Measurements from ENCODE around the gene CSNK2A3.

CSNK2A3 gene

DNA sequence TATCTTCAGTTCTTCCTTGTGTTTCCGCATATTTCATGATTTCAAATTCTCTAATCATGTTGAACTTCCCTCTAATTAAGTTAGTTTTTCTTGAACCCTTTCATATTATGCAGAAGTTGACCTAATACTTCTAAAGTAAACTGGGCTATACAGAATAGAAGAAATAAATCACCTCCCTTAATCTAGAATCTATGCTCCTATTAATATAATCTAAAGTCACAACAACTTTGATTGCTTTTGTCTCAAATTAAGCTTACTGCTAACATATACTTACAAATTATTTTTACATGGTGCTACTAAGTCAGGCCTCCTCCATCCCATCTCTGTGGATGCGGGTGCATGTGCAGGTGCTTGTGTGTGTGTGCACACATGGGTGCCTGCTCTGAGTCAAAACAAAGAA lies 27.3 kb upstream of the CSNK2A3 start:
- no peak for TF ChIP-seq Cebpa-rat (IDR thresholded peaks at IDR 0.05)
- Histone ChIP-seq H3K4me2 (no peak overlapping the region), H3K27ac (no peak overlapping the region), H3K9me3 (no peaks in the 10 kb centered on the region), H3K4me3 (no peak overlapping the region), H3K9ac (no peak overlapping the region), H3K27me3 (no peaks in the 10 kb centered on the region), H3K4me1 (no peaks in the 10 kb centered on the region), H4K20me1 (no peaks in the 10 kb centered on the region), H3K36me3 (no peaks in the 10 kb centered on the region)

DNA sequence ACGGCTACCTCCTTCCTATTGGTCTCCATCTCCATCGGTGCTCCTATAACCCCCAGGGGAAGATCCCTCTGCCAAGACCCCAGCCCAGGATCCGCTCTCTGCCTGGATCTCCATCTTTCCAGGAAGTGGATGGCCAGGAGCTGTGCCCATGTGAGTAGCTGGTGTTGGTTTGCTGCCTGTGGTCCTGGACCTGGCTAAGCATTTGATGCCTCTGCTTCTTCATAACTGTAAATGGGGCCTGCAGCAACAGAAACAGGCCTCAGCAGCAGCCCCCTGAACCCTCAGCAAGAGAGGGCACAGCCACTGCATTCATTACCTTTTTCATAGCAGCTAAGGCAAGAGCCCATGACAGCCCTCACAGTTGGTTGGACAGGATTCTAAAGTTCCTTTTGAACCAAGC lies 26.6 kb upstream of the CSNK2A3 start:
- Histone ChIP-seq H3K4me1 (no peaks in the 10 kb centered on the region), H3K36me3 (no peaks in the 10 kb centered on the region), H3K4me3 (no peak overlapping the region), H3K4me2 (no peak overlapping the region), H3K9me3 (no peaks in the 10 kb centered on the region), H3K27me3 (no peaks in the 10 kb centered on the region), H3K9ac (no peak overlapping the region), H4K20me1 (no peaks in the 10 kb centered on the region), H3K27ac (no peak overlapping the region)
- no peak for TF ChIP-seq Cebpa-rat (IDR thresholded peaks at IDR 0.05)

DNA sequence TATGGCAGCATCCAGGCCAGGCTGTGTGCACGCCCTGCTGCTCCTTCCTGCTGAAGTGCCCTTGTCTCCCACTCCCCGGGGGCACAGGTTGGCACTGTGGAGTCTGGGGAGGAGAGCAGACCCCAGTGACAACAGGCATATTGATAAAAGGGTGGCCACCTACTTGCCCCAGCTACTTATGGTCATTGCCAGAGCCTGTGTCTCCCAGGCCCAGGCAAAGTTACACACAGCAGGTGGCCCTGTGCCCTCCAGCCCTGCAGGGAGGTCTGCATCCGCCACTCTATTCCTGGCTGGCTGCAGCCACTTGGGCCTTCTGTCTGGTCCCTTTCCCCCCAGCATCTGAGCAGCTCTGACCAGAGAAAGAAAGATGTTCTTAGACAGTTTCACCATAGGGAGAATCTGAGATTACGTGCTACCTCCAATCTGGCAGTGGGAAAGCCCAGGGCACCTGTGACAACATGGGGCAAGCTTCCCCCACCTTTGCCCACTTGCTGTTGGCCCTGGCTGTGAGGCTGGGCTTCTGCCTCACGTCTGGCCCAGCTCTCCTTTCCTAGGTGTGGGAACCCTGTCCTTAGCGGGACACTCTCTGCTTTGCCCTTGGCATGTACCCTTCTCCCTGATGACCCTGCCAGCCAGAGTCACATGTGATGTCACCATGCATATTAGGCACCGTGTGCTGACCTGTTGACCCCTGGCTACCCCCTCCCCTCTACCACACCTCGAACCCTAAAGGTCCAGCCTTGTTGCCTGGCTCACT lies 25.3 kb upstream of the CSNK2A3 start:
- H4K20me1 ChIP-seq, result no peaks in the 10 kb centered on the region
- H3K36me3 ChIP-seq, result no peaks in the 10 kb centered on the region
- H3K4me3 ChIP-seq, result no peak overlapping the region
- H3K9ac ChIP-seq, result no peak overlapping the region
- H3K27ac ChIP-seq, result no peak overlapping the region
- H3K9me3 ChIP-seq, result no peaks in the 10 kb centered on the region
- no peaks in the 10 kb centered on the region for H3K4me1 ChIP-seq
- no peak overlapping the region for H3K4me2 ChIP-seq
- no peaks in the 10 kb centered on the region for H3K27me3 ChIP-seq
- no peak for TF ChIP-seq Cebpa-rat (IDR thresholded peaks at IDR 0.05)

DNA sequence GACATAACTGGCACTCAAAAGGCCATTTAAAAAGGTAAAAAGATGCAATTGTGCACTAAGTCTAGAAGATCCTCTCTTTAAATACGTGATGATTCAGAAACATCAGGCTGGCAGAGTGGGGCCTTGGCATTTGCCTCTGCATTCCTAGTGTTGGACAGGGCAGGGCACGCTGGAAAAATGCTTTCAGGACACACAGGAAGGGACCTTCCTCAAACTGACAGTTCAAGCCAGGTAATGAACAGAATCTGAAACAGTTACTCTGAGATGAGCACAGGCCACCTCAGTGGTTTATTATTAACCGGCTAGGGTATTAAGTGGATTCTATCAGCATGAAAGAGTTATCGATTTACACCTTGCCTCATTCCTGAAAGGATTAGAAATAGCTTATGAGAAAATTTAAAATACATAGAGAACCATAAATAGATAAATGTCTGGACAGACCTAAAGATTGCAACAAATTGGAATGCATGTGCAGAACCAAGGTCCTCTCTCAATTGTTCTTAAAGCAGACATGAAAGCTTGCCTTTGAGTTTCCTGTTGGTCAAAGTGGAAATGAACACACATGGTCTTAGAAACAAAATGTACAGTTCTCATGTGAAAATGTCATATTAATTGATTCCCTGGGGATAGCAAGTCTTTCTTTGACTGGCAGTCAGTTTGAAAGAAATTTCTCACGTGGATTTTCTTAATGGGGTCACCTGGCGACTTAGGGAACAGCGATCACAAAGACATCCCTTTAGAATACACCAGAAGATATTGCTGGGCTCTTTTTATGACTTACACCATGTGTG lies 21.5 kb upstream of the CSNK2A3 start:
- Histone ChIP-seq H3K27ac (no peak overlapping the region), H4K20me1 (no peaks in the 10 kb centered on the region), H3K4me3 (no peak overlapping the region), H3K9ac (no peak overlapping the region), H3K9me3 (no peaks in the 10 kb centered on the region), H3K36me3 (no peaks in the 10 kb centered on the region), H3K4me2 (no peak overlapping the region), H3K4me1 (no peaks in the 10 kb centered on the region), H3K27me3 (no peaks in the 10 kb centered on the region)
- no peak for TF ChIP-seq Cebpa-rat (IDR thresholded peaks at IDR 0.05)

- no peak overlapping the region for H3K4me2 ChIP-seq
- H3K27ac ChIP-seq, result no peak overlapping the region
- H3K4me3 ChIP-seq, result no peak overlapping the region
- no peaks in the 10 kb centered on the region for H3K4me1 ChIP-seq
- H3K27me3 ChIP-seq, result no peaks in the 10 kb centered on the region
- H3K9ac ChIP-seq, result no peak overlapping the region
- H3K9me3 ChIP-seq, result no peaks in the 10 kb centered on the region
- H4K20me1 ChIP-seq, result no peaks in the 10 kb centered on the region
- TF ChIP-seq Cebpa-rat (IDR thresholded peaks at IDR 0.05), result no peak
- H3K36me3 ChIP-seq, result no peaks in the 10 kb centered on the region
Measured at GRCh38 chr11:11373934-11374333, 20.9 kb upstream of the CSNK2A3 start.

- Histone ChIP-seq H3K4me2 (no peak overlapping the region), H3K27me3 (no peaks in the 10 kb centered on the region), H3K4me3 (no peak overlapping the region), H3K27ac (no peak overlapping the region), H3K9ac (no peak overlapping the region), H3K36me3 (no peaks in the 10 kb centered on the region), H4K20me1 (no peaks in the 10 kb centered on the region), H3K9me3 (no peaks in the 10 kb centered on the region), H3K4me1 (no peaks in the 10 kb centered on the region)
- TF ChIP-seq Cebpa-rat (IDR thresholded peaks at IDR 0.05), result no peak
Measured at GRCh38 chr11:11372461-11372860, 19.4 kb upstream of the CSNK2A3 start.

GRCh38 chr11:11370962-11371303 lies 17.9 kb upstream of the CSNK2A3 start:
- Histone ChIP-seq H3K4me3 (no peak overlapping the region), H4K20me1 (no peaks in the 10 kb centered on the region), H3K9ac (no peak overlapping the region), H3K9me3 (no peaks in the 10 kb centered on the region), H3K4me1 (no peaks in the 10 kb centered on the region), H3K27ac (no peak overlapping the region), H3K27me3 (no peaks in the 10 kb centered on the region), H3K36me3 (no peaks in the 10 kb centered on the region), H3K4me2 (no peak overlapping the region)
- no peak for TF ChIP-seq Cebpa-rat (IDR thresholded peaks at IDR 0.05)

DNA sequence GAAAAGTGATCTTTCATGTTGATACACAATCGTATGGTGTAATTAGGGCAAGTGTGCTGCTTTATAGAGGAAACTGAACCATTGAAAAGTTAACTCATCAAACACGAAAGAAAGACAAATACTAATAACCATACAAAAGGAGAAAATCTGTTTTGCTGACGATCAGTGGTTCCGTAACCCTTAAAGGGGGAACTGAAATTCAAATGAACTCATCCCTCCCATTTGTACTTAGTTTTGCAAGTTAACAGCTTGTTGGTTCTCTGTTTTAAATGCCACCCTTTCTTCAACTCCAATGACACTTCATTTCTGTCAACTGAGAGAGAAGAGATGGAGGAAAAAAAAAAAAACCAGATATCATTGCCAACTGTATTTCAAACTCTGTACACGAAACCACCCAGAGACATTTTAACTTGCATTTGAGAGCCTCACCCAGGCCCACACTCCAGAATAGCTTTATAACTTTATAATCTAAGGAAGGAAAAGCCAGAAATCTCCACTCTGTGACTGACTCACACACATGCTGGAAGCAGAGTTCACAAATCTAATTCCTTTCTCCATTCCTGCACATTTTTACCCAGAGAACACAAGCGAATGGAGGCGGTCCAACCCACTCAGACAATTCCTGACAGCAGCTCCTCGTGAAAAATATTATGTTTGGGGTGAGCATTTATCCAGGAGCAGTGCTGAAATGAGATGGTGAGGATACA lies 17.4 kb upstream of the CSNK2A3 start:
- Histone ChIP-seq H3K4me3 (no peak overlapping the region), H4K20me1 (no peaks in the 10 kb centered on the region), H3K36me3 (no peaks in the 10 kb centered on the region), H3K4me1 (no peaks in the 10 kb centered on the region), H3K4me2 (no peak overlapping the region), H3K27ac (no peak overlapping the region), H3K9ac (no peak overlapping the region), H3K27me3 (no peaks in the 10 kb centered on the region), H3K9me3 (no peaks in the 10 kb centered on the region)
- TF ChIP-seq Cebpa-rat (IDR thresholded peaks at IDR 0.05), result no peak

- Histone ChIP-seq H3K4me1 (no peaks in the 10 kb centered on the region), H4K20me1 (no peaks in the 10 kb centered on the region), H3K9ac (no peak overlapping the region), H3K9me3 (no peaks in the 10 kb centered on the region), H3K27ac (no peak overlapping the region), H3K36me3 (no peaks in the 10 kb centered on the region), H3K4me2 (no peak overlapping the region), H3K27me3 (no peaks in the 10 kb centered on the region), H3K4me3 (no peak overlapping the region)
- no peak for TF ChIP-seq Cebpa-rat (IDR thresholded peaks at IDR 0.05)
Measured at GRCh38 chr11:11366793-11367192, 13.7 kb upstream of the CSNK2A3 start.

- Histone ChIP-seq H3K4me3 (no peak overlapping the region), H3K27me3 (no peaks in the 10 kb centered on the region), H3K4me2 (no peak overlapping the region), H3K9me3 (no peaks in the 10 kb centered on the region), H3K4me1 (no peaks in the 10 kb centered on the region), H3K36me3 (no peaks in the 10 kb centered on the region), H4K20me1 (no peaks in the 10 kb centered on the region), H3K27ac (no peak overlapping the region), H3K9ac (no peak overlapping the region)
- TF ChIP-seq Cebpa-rat (IDR thresholded peaks at IDR 0.05), result no peak
Measured at GRCh38 chr11:11363674-11364073, 10.6 kb upstream of the CSNK2A3 start.

Measured in BLaER1 (cell line).